ENCODE data around the gene CHST11. TPM values are rescaled to one million over a fixed set of nuclear protein-coding genes. Genes with fewer than 3 reads are reported as not detected.
A peak's percentile ranks its signal among the peaks of the same experiment; 100 is the strongest.

CHST11 gene
- total RNA-seq, 1 donor from 2014 or later: 40.1 TPM

DNA sequence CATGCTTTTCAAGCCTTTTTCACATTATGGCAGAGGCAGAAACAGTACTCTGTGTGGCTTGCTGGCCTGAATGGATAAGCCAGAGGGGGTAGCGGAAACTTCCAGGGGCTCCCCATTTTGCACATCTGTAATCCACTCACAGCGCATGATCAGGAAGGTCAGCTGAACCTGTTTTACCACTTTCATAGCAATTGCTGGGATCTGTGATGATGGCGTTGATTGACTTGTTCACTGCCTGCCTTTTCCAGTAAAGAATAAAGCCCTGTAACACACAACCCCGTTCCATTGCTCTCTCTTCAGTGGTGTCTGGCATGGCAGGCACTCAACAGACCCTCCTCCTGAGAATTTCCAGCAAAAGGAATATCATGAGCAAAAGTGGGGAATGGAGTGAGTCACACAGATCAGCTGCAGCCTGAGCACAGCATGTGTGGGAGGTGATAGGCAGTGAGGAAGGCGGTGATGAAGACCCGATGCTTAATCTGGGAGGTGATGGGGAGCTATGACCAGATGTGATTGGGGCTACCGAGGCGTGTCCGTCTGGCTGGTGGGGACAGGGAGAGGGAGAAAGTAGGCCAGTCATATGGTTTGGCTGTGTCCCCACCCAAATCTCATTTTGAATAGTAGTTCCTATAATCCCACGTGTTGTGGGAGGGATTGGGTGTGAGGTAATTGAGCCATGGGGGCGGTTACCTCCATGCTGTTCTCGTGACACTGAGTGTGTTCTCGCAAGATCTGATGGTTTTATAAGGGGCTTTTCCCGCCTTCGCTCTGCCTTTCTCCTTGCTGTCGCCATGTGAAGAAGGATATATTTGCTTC lies 44.7 kb upstream of the CHST11 start:
- intact Hi-C loops (cut with micrococcal nuclease): no loop called here
- ChIA-PET CTCF (no interaction called here), POLR2A (no interaction called here)
- no peak for DNase-seq
- Mint-ChIP-seq H3K27me3 (no peaks in the 10 kb centered on the region), H3K9me3 (no peaks in the 10 kb centered on the region), H3K4me3 (no peak overlapping the region), H3K36me3 (ENCODE audit: low read depth) (no peaks in the 10 kb centered on the region), H3K27ac (no peak overlapping the region), H3K4me1 (peaks cover 19% of the 10 kb centered on the region)
- TF ChIP-seq, protein P1, sequence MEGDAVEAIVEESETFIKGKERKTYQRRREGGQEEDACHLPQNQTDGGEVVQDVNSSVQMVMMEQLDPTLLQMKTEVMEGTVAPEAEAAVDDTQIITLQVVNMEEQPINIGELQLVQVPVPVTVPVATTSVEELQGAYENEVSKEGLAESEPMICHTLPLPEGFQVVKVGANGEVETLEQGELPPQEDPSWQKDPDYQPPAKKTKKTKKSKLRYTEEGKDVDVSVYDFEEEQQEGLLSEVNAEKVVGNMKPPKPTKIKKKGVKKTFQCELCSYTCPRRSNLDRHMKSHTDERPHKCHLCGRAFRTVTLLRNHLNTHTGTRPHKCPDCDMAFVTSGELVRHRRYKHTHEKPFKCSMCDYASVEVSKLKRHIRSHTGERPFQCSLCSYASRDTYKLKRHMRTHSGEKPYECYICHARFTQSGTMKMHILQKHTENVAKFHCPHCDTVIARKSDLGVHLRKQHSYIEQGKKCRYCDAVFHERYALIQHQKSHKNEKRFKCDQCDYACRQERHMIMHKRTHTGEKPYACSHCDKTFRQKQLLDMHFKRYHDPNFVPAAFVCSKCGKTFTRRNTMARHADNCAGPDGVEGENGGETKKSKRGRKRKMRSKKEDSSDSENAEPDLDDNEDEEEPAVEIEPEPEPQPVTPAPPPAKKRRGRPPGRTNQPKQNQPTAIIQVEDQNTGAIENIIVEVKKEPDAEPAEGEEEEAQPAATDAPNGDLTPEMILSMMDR (IDR thresholded peaks at IDR 0.05): no peak
- peak; percentile 37 for ATAC-seq (ENCODE audit: low read depth)

DNA sequence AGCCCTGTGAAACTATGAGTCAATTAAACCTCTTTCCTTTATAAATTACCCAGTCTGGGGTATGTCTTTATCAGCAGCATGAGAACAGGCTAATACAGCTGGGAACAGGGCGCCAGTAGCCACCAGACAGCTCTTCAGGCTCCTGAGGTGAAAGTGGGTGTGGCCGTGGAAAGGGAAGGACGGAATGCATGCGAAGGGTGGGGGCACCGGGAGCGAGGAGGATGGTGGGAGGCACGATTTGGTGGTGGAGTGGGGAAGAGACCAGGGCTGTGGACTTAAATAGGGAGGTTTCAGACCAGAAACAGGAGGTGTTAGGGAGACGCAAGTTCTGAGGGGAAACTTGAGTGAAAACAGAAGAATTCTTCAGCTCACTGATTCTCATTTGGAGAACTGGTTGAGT lies 44.1 kb upstream of the CHST11 start:
- TF ChIP-seq, protein P1 (IDR thresholded peaks at IDR 0.05): no peak
- H3K9me3 Mint-ChIP-seq: no peaks in the 10 kb centered on the region
- ChIA-PET POLR2A (interaction anchor here (0.6 kb wide), 1 partner anchor 51 kb away, joined by 4 read pairs; no protein-coding TSS in a partner anchor), CTCF (no interaction called here)
- H3K36me3 Mint-ChIP-seq (ENCODE audit: low read depth): no peaks in the 10 kb centered on the region
- H3K4me3 Mint-ChIP-seq: peak overlapping the region; percentile 36
- intact Hi-C loops (cut with micrococcal nuclease): no loop called here
- no peak overlapping the region for H3K27ac Mint-ChIP-seq
- DNase-seq (no peak), ATAC-seq (ENCODE audit: low read depth) (peak; percentile 25)
- peaks cover 19% of the 10 kb centered on the region for H3K4me1 Mint-ChIP-seq
- no peaks in the 10 kb centered on the region for H3K27me3 Mint-ChIP-seq

DNA sequence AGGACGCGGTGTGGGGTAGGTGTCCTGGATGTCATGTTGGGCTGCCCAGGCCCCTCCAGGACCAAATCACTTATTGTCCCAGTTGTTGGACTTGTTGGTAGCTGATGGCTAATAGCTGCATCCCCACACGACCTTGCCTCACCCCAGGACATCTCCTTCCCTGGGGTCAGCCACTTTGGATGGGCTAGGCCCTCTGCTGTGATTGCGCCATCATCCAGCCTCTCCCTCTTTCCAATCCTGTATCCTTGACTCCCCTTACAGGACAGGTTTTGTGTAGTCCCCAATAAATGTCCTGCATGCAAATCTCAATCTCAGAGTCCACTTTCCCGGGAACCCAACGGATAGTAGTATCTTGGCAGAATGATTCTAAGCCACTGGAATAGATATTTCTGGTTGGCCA lies 43.4 kb upstream of the CHST11 start:
- DNase-seq (no peak), ATAC-seq (ENCODE audit: low read depth) (no peak)
- H3K36me3 Mint-ChIP-seq (ENCODE audit: low read depth): no peaks in the 10 kb centered on the region
- H3K27me3 Mint-ChIP-seq: no peaks in the 10 kb centered on the region
- intact Hi-C loops (cut with micrococcal nuclease): no loop called here
- H3K27ac Mint-ChIP-seq: no peak overlapping the region
- peaks cover 19% of the 10 kb centered on the region for H3K4me1 Mint-ChIP-seq
- TF ChIP-seq, protein P1 (IDR thresholded peaks at IDR 0.05): no peak
- no peak overlapping the region for H3K4me3 Mint-ChIP-seq
- no peaks in the 10 kb centered on the region for H3K9me3 Mint-ChIP-seq
- ChIA-PET POLR2A (interaction anchor here (0.6 kb wide), 1 partner anchor 51 kb away, joined by 4 read pairs; no protein-coding TSS in a partner anchor), CTCF (no interaction called here)

DNA sequence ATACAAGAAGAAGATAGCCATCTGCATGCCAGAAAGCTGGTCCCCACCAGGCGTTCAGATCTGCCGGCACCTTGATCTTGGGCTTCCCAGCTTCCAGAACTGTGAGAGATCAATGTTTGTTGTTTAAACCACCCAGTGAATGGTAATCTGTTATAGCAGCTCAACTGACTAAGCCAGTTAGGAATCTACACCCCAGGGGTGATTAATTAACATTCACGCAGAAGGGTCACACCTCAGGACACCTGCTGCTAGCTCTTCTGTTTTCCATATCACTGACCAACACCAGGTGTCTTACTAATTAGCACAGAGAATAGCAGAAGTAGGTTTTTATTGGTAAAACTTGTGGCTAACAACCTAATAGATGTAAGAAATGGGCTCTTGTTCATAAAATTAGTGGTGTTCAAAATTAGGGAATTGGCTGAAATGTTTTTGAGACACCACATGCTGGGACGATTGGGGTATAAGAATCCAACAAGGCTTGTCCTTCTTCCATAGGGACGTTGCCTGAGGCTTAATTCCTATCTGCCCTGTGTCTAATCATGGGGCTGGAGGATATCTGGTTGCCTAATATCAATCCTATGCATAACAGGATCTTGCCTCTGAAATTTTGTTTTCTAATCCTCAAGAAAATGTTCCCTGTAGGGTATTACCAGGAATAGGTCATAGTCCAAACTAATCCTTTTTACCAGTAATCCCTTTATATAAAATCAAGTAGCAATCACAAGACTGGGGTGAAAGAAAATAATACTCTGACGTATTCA lies 42.0 kb upstream of the CHST11 start:
- DNase-seq (no peak), ATAC-seq (ENCODE audit: low read depth) (peak; percentile 41)
- POLR2A ChIA-PET: no interaction called here
- intact Hi-C loops (cut with micrococcal nuclease): no loop called here
- Mint-ChIP-seq H3K36me3 (ENCODE audit: low read depth) (no peaks in the 10 kb centered on the region), H3K4me3 (no peak overlapping the region), H3K9me3 (no peaks in the 10 kb centered on the region), H3K4me1 (peaks cover 19% of the 10 kb centered on the region), H3K27ac (no peak overlapping the region), H3K27me3 (no peaks in the 10 kb centered on the region)
- CTCF ChIA-PET: no interaction called here
- TF ChIP-seq, protein P1 (IDR thresholded peaks at IDR 0.05): no peak

DNA sequence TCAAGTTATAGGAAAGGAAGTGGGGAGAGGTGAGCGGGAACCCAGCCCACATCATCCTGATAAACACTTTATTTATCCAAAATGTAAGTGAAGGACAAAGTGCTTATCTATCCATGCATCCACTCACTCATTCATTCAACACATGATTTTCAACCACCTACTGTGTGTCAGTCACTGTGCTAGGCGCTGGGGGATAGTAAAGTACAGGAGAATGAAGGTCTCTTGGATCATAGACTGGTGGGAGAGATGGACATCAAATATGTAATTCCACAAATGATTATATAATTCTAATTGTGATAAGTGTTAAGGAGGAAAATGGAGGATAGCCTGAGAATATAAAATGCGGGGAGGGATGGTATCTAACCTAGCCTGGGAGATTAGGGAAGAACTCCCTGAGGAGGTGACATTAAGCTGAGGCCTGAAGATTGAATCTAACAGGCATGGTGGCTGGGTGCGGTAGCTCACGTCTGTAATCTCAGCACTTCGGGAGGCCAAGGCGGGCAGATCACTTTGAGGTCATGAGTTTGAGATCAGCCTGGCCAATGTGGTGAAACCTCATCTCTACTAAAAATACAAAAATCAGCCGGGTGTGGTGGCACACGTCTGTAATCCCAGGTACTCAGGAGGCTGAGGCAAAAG lies 41.3 kb upstream of the CHST11 start:
- Mint-ChIP-seq H3K9me3 (no peaks in the 10 kb centered on the region), H3K36me3 (ENCODE audit: low read depth) (no peaks in the 10 kb centered on the region), H3K27me3 (no peaks in the 10 kb centered on the region), H3K4me3 (no peak overlapping the region), H3K27ac (no peak overlapping the region), H3K4me1 (peaks cover 19% of the 10 kb centered on the region)
- DNase-seq (no peak), ATAC-seq (ENCODE audit: low read depth) (no peak)
- intact Hi-C loops (cut with micrococcal nuclease): no loop called here
- POLR2A ChIA-PET: no interaction called here
- CTCF ChIA-PET: no interaction called here
- TF ChIP-seq, protein P1 (IDR thresholded peaks at IDR 0.05): no peak
